HG03521 (cell line): ENCODE results near the gene RBX1.
"Not testable (repeated sequence)": the region's sequence is repeated elsewhere in the genome, so short reads cannot be mapped to it uniquely, and the experiment has no call there.

ENCODE experiments used
- ATAC-seq: cut with Tn5 transposase; IDR thresholded peaks from one replicate; pipeline ENCODE4 v1.9.1; 2021; ENCODE audit warnings: mild to moderate bottlenecking, moderate library complexity; ENCODE audit not compliant: unreplicated experiment

The RBX1 gene

DNA sequence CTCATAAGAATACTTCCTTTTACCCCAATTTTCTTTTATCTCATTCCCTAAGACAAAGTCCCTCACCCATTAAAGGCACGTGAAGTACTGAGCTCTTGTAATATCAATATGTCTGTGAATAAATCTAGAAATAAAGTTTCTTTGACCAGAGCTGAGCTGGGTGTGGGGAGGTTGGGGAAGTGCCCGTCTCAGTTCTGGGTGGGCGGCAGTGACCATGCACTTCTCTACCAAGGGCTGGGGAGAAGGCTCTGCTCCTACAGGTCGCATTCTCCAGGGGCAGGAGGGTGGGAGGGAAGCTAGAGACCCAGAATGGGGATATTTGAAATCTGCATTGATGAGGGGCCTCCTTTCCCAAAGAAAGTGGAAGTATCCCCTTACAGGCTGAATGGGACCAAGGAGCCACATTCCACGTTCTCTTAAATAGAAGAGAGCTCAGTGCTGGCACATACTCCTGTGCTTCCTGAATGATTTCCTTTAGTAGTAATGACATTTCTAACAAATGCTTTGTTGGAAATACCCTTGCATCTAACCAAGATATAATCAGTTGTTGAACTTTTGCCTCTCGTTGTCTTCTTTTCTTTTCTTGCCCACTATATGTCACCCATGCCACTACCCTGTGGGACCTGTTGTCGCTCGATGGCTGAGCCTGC is 16.1 kb downstream of the RBX1 start:
- ATAC-seq: no peak

DNA sequence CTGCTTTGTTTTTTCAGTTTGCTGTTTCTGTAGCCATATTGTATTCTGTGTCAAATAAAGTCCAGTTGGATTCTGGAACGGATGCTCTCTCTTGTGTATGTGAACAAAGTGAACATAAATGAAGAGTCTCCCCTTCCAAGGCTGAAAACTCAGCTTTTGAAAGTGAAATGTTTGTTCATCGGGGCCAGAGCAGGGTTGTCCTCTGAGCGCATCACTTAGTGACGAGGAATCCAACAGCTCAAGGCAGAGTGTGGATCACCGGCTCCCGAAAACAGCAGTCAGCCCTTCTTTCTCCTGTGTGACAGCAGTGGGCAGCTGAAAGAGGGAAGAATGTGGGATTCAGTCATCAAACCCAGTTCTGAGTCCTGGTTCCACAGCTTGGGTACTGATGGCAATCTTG is 21.4 kb downstream of the RBX1 start:
- ATAC-seq: no peak

DNA sequence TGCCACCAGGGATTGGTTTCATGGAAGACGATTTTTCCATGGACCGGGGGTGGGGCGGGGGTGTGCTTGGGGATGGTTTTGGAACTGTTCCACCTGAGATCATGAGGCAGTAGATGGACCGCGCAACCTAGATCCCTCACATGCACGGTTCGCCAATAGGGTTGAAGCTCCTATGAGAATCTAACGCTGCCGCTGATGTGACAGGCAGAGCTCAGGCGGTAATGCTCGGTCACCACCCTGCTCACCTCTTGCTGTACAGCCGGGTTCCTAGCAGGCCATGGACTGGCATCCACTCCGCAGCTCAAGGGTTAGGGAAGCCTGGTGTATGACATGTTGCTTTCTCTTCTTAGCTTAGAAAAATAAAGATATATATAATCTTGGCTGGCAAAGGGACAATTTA is 22.0 kb downstream of the RBX1 start:
- ATAC-seq: no peak

DNA sequence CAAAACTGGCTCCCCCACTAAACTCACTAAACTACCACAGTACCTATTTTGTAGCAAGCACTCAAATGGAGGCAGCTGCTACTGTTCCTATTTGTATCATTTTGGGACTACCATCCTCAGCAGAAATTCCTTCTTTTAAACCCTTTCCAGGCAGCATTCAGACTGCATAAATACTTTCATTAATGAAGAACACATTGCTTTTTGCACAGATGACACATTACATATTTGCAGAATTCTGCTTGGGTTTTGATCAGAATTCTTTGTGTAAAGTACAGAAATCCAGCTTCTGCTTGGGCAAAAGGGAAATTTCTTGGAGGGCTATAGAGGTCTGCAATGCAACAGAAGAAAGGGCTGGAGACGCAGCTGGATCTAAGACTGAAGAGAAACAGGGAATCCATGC is 24.2 kb downstream of the RBX1 start:
- no peak for ATAC-seq

DNA sequence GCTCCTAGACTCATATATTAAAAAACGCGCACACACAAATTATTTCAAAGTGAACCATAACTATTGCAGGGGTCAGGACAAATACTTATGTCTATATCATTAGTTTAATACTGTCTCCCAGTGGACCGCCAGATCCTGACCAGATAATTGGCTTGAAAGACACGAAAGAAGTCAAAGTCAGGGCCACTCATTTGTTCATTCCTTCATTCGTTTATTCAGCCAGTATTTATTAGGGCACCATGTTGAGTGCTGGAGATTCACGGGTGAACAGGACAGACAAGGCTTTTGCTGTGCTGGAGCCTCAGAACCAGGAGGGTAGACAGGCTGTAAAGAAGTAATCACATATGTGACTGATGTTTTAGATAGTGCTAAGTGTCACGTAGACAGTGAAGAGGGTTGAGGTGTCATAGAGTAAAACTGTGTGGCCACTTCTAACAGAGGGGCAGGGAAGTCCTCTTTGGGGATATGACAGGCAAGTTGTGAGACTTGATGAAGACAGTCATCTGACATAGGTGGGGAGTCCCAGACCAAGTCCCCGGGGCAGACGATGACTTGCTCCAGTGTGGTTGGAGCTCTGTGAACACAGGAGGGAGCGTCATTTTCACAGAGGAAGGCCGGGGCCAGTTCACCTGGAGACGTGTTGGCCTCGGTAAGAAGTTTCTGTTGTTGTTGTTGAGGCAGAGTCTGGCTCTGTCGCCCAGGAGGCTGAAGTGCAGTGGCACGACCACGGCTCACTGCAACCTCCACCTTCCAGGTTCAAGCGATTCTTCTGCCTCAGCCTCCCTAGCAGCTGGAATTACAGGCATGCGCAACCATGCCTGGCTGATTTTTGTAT is 25.9 kb downstream of the RBX1 start:
- ATAC-seq: no peak

DNA sequence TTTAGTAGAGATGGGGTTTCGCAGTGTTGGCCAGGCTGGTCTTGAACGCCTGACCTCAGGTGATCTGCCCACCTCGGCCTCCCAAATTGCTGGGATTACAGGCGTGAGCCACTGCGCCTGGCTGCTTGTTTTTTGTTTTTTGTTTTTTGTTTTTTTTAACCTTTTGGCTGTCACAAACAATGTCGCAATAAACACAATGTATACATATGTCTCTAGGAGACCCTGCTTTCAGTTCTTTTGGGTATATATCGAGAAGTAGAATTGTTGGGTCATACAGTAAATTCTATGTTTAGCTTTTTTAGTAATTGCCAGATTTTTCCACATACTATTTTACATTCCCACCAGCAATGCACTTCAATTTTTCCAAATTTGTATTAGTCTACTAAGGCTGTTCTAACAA is 28.0 kb downstream of the RBX1 start:
- no peak for ATAC-seq

DNA sequence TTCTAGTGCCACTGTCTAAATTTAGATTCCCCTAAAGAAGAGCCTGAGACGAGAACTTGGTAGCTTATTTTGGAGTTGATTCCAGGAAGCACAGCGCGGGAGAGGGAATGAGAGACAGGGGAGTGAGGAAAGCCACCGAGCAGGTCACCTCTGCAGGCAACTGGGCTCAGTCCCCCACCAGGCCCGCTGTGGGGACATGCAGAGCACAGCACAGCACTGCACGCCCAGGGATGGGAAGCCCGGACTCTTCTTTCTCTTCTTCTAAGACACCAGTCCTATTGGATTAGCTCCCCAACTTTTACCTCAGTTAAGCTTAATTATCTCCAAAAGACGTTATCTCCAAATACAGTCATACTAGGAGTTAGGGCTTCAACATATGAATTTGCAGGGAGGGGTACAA is 28.7 kb downstream of the RBX1 start:
- ATAC-seq: no peak

DNA sequence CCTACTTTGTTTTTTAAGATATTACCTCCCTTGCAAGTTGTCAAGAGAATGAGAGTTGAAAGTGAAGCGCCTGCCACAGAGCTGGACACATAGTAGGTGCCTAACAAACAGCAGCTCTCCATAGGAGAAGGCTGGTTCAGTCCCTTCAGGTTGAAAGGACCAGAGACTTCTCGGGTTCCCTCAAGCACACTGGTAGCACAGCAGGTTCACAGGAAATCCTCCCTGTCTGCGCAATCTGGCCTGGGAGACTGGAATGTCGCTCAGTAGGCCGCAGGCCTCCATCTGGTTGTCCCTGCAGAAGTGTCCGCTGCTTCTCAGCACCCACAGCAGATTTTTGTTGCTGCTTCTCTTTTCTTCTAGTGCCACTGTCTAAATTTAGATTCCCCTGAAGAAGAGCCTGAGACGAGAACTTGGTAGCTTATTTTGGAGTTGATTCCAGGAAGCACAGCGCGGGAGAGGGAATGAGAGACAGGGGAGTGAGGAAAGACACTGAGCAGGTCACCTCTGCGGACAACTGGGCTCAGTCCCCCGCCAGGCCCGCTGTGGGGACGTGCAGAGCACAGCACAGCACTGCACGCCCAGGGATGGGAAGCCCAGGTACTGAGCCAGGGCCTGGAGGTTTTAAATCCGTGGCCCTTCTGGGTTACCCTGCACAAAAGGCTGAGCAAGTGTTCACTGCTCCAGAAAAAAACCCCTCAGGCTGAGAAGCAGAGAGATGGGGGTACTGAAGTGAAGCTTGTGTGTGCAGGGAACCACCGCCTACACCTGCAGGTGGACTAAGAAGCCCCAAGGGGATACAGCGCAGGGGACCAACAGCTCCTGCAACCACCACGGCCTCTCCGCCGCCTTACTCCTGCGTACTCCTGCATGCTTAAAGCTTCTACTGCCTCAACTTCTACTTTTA is 31.6 kb downstream of the RBX1 start:
- no peak for ATAC-seq

DNA sequence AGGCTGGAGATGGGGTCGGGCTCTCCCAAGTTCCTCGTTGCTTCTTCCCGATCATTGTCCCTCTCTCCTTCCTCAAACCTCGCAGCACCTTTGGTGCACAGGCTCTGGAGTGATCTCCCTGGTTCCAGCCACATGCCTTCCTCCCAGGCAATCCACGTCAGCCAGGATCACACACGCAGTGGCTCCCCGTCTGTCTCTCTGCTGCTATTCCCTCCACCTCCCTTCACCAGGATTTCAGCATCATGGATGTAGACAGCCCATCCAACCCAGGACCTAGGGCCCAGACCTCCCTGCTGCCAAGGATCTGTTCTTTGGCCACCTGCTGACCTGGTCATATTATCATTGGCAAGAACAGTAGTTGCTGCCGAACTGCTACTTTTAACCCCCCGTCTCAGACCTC is 40.1 kb downstream of the RBX1 start:
- no peak for ATAC-seq

DNA sequence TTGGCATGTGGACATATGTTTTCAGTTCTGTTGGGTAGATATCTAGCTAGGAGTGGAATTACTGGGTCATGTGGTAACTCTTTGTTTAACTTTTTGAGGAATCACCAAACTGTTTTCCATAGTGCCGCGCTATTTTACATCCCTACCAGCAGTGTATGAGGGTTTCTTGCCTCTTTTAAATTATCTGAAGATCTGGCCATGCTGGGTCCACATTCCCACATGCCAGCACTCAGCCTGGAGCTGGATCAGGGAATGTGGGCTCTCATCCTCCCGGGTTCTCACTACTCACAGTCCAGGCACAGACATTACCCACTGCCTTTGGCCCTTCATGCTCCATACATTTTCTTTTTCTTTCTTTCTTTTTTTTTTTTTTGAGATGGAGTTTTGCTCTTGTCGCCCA is 44.6 kb downstream of the RBX1 start:
- no peak for ATAC-seq

DNA sequence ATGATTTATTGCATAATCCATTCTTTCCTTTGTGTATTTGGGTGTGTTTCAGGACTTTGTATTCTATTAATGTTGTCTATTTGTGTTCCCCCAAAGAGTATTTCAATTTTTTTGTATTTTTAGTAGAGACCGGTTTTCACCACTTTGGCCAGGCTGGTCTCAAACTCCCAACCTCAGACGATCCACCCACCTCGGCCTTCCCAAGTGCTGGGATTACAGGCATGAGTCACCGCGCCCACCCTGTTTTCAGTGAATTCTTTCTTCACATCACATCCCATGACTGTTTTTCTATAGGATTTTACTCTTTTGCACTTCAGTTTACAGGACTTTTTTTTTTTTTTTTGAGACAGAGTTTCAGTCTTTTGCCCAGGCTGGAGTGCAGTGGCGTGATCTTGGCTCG is 46.3 kb downstream of the RBX1 start:
- ATAC-seq: no peak

DNA sequence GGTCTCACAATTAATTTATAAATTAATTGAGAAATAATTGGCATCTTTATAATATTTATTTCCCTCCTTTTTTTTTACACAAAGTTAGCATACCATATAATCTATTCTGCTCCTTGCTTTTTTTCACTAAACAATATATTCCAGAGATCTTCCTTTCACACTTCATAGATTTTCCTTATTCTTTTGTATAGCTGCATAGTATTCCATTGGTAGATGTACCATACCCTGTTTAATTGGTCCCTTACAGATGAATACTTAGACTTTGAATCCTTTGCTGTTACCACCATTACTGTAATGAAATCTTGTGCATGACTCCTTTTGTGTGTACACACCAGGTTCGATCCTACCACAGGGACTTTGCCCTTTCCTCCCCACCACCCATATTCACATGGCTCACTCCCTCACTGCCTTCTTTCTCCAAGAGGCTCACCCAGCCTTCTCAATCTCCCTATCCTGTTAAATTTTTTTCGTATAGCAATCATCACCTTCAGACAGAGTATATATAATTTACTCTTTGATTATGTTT is 48.9 kb downstream of the RBX1 start:
- no peak for ATAC-seq

DNA sequence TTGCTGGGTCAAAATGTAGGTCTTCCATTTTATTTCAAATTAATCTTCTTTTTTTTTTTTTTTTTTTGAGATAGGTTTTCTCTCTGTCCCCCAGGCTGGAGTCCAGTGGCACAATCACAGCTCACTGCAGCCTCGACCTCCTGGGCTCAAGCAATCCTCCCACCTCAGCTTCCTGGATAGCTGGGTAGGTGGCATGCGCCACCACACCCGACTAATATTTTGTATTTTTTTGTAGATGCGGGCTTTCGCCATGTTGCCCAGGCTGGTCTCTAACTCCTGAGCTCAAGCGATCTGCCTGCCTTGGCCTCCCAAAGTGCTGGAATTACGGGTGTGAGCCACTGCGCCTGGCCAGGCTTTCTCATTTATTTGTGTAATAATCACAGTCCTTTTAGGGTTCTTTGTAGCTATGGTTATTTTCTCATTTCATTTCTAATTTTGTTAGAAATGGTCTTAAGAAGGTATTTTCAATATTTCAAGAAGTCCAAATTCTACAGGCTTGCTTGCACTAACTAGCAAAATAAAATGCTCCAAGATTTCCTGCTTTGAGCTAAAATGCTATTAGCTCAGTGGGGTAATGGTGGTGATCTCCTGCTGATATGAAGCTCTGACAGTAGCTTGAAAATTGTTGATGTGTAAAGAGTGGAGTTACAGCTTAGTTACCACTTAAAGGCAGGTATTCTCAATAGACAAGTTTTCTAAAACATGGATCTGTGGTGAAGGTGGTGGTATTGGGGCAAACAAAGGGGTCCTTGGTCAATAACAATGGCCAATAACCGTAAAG is 50.0 kb downstream of the RBX1 start:
- no peak for ATAC-seq

DNA sequence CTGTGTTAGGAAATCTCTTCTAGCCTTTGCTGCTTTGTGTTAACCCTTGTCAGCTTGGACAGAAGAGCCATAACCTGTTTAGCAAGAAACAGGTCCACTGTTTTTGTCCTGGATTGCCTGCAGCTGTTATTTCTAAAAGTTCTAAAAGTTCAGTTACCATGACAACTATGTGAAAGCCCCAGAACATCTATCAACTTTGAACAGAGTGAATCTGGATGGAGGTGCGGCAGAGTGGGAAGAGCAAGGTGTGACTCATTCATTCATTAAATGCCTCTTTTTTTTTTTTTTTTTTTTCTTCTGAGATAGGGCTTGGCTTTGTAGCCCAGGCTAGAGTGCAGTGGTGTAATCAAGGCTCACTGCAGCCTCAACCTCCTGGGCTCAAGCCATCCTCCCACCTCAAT is 50.5 kb downstream of the RBX1 start:
- ATAC-seq: no peak

DNA sequence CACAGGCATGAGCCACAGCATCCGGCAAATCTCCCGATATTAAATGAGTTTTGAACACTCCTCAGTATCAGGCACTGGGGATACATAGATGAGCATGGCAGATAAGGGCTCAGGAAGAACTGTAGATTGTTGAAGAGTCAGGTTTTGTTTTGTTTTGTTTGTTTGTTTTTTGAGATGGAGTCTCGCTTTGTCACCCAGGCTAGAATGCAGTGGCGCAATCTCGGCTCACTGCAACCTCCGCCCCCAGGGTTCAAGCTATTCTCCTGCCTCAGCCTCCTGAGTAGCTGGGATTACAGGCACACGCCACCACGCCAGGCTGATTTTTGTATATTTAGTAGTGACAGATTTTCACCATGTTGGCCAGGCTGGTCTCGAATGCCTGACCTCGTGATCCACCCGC is 51.2 kb downstream of the RBX1 start:
- ATAC-seq: not testable (repeated sequence)

DNA sequence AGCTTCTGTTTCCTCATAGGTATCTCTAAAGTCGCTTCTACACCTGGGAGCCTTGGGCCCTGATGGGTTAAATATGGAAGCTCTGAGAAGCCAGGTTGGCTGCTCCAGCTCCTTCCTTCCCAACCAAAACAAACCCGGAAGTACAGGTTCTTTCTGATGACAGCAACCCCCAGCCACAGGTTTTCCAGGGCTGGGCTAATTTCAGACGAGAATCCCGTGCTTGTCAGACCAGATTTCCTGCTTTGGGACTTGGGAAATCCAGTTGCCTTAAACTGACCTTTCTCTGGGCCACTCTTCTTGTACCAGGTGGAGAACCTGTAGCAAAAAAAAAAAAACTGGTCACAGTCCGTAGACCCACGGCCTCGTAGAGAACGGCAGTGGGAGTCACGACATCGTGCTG is 51.9 kb downstream of the RBX1 start:
- ATAC-seq: no peak

DNA sequence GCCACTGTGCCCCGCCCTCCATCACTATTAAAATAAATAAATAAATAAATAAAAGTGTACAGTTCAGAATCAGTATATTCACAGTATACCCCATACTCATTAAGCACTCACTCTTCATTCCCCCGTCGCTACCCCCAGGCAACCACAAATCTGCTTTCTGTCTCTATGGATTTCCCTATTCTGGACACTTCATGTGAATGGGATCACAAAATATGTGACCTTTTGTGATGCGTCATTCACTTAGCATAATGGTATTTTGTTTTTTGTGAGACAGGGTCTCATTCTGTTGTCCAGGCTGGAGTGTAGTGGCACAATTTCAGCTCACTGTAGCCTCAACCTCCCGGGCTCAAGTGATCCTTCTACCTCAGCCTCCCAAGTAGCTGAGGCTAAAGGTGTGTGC is 52.8 kb downstream of the RBX1 start:
- ATAC-seq: no peak

DNA sequence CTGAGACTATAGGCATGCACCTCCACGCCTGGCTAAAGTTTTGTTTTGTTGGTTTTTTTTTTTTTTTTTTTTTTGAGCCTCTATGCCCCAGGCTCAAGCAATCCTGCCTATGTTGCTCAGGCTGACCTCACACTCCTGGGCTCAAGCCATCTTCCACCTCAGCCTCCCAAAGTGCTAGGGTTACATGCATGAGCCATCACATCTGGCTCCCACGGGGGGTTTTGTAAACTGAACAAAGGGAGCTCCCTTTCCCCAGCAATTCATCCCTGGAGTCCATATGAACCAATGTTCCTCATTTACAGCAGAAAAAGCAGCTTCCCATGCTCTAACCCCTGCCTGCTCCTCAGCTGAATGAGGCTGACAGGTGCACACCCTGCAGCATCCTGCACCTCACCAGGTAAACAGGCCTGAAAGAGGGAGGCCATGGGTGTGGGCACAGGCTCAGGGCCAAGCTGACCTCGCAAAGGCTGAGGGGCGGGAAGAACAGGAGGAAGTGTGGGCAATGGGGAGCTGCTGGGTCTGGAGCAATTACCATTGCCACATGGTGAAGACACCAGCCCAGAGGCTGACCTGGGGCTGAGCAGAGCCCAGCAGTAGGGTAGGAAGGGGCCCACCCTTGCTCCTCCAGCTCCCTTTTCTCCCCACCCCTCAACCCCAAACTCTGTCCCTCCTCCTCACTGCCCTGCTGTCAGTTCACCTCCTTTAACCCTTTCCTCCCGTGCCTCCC is 58.2 kb downstream of the RBX1 start:
- ATAC-seq: no peak

DNA sequence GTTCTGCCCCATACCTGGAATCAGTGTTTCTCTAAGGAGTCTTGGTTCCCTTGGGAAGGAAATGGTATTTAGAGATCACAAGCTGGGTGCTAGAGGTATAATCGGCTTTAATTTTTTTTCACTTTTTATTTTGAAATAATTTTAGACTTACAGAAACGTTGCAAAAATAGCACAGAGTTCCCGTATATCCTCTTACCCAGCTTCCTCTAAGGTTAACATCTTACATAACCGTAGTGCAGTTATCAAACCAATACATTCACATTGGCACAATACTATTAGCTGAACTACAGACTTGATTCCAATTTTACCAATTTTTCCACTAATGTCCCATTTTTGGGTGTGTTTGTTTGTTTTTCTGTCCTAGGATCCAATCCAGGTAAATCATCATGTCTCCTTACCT is 63.8 kb downstream of the RBX1 start:
- ATAC-seq: no peak

DNA sequence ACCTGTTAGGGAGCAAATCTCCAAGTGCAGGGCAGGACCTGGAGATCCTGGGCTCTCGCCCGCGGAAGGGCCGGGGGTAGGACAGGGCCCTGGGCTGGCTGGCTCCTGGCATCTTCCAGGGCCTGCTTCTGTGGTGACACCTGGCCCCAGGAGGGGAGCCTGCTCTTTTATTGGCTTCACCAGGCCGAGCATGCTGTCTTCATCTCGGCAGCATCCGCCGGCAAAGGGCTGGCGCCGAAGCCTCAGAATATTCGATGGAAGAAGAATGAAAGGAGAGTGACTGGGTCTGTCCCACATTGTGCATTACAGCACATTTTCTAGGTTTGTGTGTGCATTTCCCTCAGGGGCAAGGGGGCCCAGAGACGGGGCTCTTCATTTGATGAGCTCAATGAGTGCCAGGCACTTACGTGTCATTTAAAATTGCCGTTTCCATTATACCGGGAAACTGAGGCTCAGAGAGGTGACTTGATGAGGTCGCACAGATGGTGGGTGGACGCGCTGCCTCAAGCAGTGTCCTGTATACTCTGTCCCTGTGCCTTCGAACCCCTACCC is 70.0 kb downstream of the RBX1 start:
- ATAC-seq: no peak
